H1 (cell line): ENCODE results near the gene SLC25A11. TPM values are rescaled to one million over a fixed set of nuclear protein-coding genes. Genes with fewer than 3 reads are reported as not detected.
A peak's percentile ranks its signal among the peaks of the same experiment; 100 is the strongest.

ENCODE experiments used
- CTCF ChIA-PET: fragments of 300-600 bp; sonication (Branson Sonifier 250); formaldehyde crosslinking; loops from one replicate; lab custom pipeline; 2021; ENCODE audit not compliant: partially characterized antibody; lab: Charles Lee
- POLR2A ChIA-PET: fragments of 300-600 bp; sonication (Branson Sonifier 250); formaldehyde crosslinking; loops from one replicate; lab custom pipeline; 2021; ENCODE audit warnings: inconsistent platforms; ENCODE audit not compliant: partially characterized antibody; lab: Charles Lee
- DNase-seq, 2 experiments: peaks; one replicate each; pipeline versions ENCODE4 v3.0.0 to v3.0.0-alpha.2; 2010 to 2022; ENCODE audit warnings: low spot score in 2 of 2, low read depth in 1 of 2, mixed read lengths in 1 of 2
- FAIRE-seq: peaks from 2 replicates; lab custom pipeline; 2011; peaks lifted over from hg19 to GRCh38; lab: Jason Lieb, UNC
- H2AFZ ChIP-seq: 2 replicates; pipeline ENCODE4 v1.8.1; 2012; ENCODE audit warnings: low read length, inconsistent platforms
- H2AK5ac ChIP-seq: 2 replicates; pipeline ENCODE4 v1.6.1; 2013; ENCODE audit warnings: low read depth, low read length
- H2BK120ac ChIP-seq: replicated peaks from 2 replicates; pipeline ENCODE3; 2013; ENCODE audit warnings: low read depth, low read length, inconsistent platforms
- H2BK12ac ChIP-seq: 2 replicates; pipeline ENCODE4 v1.6.1; 2013; ENCODE audit warnings: low read depth, low read length
- H2BK15ac ChIP-seq: 2 replicates; pipeline ENCODE4 v1.6.1; 2013; ENCODE audit warnings: low read length
- H2BK20ac ChIP-seq: 2 replicates; pipeline ENCODE4 v1.6.1; 2013; ENCODE audit warnings: low read length
- H2BK5ac ChIP-seq: 2 replicates; pipeline ENCODE4 v1.6.1; 2013; ENCODE audit warnings: low read depth, low read length
- H3K14ac ChIP-seq: 2 replicates; pipeline ENCODE4 v1.6.1; 2013; ENCODE audit warnings: inconsistent platforms; ENCODE audit not compliant: insufficient read length
- H3K18ac ChIP-seq: 2 replicates; pipeline ENCODE4 v1.6.1; 2013; ENCODE audit warnings: low read length; ENCODE audit errors: extremely low read depth
- H3K23ac ChIP-seq: 2 replicates; pipeline ENCODE4 v1.6.1; 2013; ENCODE audit warnings: inconsistent platforms; ENCODE audit not compliant: insufficient read length
- H3K23me2 ChIP-seq: 2 replicates; pipeline ENCODE4 v1.6.1; 2013; ENCODE audit warnings: low read depth, low read length
- H3K27ac ChIP-seq: 2 replicates; pipeline ENCODE4 v1.6.1; 2011; ENCODE audit warnings: low read depth, low read length, inconsistent platforms
- H3K27me3 ChIP-seq, 4 experiments: replicated peaks in 1 of 4; 1 replicate in 1 of 4; 2 replicates in 3 of 4; pipeline versions ENCODE4 v1.6.1 to v1.8.1; 2011 to 2013; ENCODE audit warnings: low read length in 3 of 4, mild to moderate bottlenecking in 3 of 4, inconsistent platforms in 2 of 4, mixed read lengths in 2 of 4, moderate library complexity in 1 of 4; ENCODE audit not compliant: control insufficient read depth in 3 of 4, insufficient read depth in 3 of 4; ENCODE audit errors: extremely low read depth in 1 of 4
- H3K36me3 ChIP-seq, 4 experiments: 2 replicates each; pipeline versions ENCODE4 v1.6.1 to v1.8.1; 2011 to 2013; ENCODE audit warnings: mild to moderate bottlenecking in 4 of 4, low read length in 3 of 4, moderate library complexity in 2 of 4, control low read depth in 1 of 4, inconsistent platforms in 1 of 4; ENCODE audit not compliant: insufficient read depth in 4 of 4, control insufficient read depth in 2 of 4
- H3K4ac ChIP-seq: replicated peaks from 2 replicates; pipeline ENCODE3; 2013; ENCODE audit warnings: low read length, low read depth, mixed read lengths, inconsistent platforms; ENCODE audit not compliant: insufficient read length
- H3K4me1 ChIP-seq, 4 experiments: replicated peaks in 1 of 4; 1 replicate in 1 of 4; 2 replicates in 3 of 4; pipeline versions ENCODE4 v1.6.1 to v1.8.1; 2011 to 2013; ENCODE audit warnings: low read length in 3 of 4, inconsistent platforms in 2 of 4, mixed read lengths in 1 of 4; ENCODE audit not compliant: insufficient read depth in 4 of 4, control insufficient read depth in 3 of 4
- H3K4me2 ChIP-seq, 2 experiments: 2 replicates each; pipeline versions ENCODE4 v1.6.1 to v1.8.1; 2011 to 2013; ENCODE audit warnings: low read depth in 2 of 2, low read length in 2 of 2, control low read depth in 1 of 2, inconsistent platforms in 1 of 2, mild to moderate bottlenecking in 1 of 2; ENCODE audit not compliant: insufficient read depth in 1 of 2
- H3K4me3 ChIP-seq, 4 experiments: fragments of 200-600, 300-600 bp in 1 of 4; sonication (generic), shearing (Covaris generic), sonication (Bioruptor Twin) in 1 of 4; 2 replicates each; pipeline versions ENCODE4 v1.5.1 to v1.8.1; 2011 to 2016; ENCODE audit warnings: low read length in 4 of 4, low read depth in 3 of 4, control low read depth in 2 of 4, inconsistent platforms in 2 of 4, mild to moderate bottlenecking in 2 of 4, mixed read lengths in 1 of 4, moderate library complexity in 1 of 4; ENCODE audit not compliant: insufficient read depth in 2 of 4; ENCODE audit errors: extremely low read depth in 1 of 4
- H3K56ac ChIP-seq: replicated peaks from 2 replicates; pipeline ENCODE3; 2013; ENCODE audit warnings: low read depth, mild to moderate bottlenecking, mixed read lengths, low read length, inconsistent platforms; ENCODE audit not compliant: insufficient read length
- H3K79me1 ChIP-seq: 2 replicates; pipeline ENCODE4 v1.6.1; 2013; ENCODE audit warnings: low read depth, low read length, control low read depth
- H3K79me2 ChIP-seq, 2 experiments: 2 replicates each; pipeline versions ENCODE4 v1.6.1 to v1.8.1; 2012 to 2013; ENCODE audit warnings: low read length in 2 of 2, mild to moderate bottlenecking in 2 of 2, inconsistent platforms in 1 of 2; ENCODE audit not compliant: insufficient read depth in 2 of 2, control insufficient read depth in 1 of 2
- H3K9ac ChIP-seq, 4 experiments: replicated peaks in 1 of 4; 1 replicate in 1 of 4; 2 replicates in 3 of 4; pipeline versions ENCODE4 v1.6.1 to v1.8.1; 2011 to 2013; ENCODE audit warnings: low read depth in 3 of 4, low read length in 3 of 4, control low read depth in 2 of 4, mild to moderate bottlenecking in 2 of 4, moderate library complexity in 2 of 4, inconsistent platforms in 1 of 4; ENCODE audit errors: extremely low read depth in 1 of 4
- H3K9me3 ChIP-seq, 2 experiments: 2 replicates each; pipeline versions ENCODE4 v1.6.1 to v1.8.1; 2012 to 2013; ENCODE audit warnings: mild to moderate bottlenecking in 2 of 2, moderate library complexity in 2 of 2, control low read depth in 1 of 2, inconsistent platforms in 1 of 2, low read depth in 1 of 2, low read length in 1 of 2, mixed read lengths in 1 of 2; ENCODE audit not compliant: insufficient read depth in 2 of 2
- H4K20me1 ChIP-seq, 2 experiments: replicated peaks in 1 of 2; 2 replicates each; pipeline versions ENCODE3 to v1.8.1; 2011 to 2013; ENCODE audit warnings: inconsistent platforms in 2 of 2, low read length in 2 of 2, mild to moderate bottlenecking in 1 of 2; ENCODE audit not compliant: insufficient read depth in 2 of 2, control insufficient read depth in 1 of 2
- H4K5ac ChIP-seq: 2 replicates; pipeline ENCODE4 v1.6.1; 2013; ENCODE audit warnings: low read length, low read depth, mixed read lengths, inconsistent platforms; ENCODE audit not compliant: insufficient read length
- H4K8ac ChIP-seq: 2 replicates; pipeline ENCODE4 v1.8.0; 2013; ENCODE audit warnings: mild to moderate bottlenecking, moderate library complexity, low read length, inconsistent platforms; ENCODE audit not compliant: insufficient read depth; ENCODE audit errors: extremely low read depth
- H4K91ac ChIP-seq: replicated peaks from 2 replicates; pipeline ENCODE3; 2013; ENCODE audit warnings: low read length, mixed read lengths, inconsistent platforms; ENCODE audit not compliant: insufficient read length
- ASH2L ChIP-seq: fragments of 200-600, 300-600 bp; sonication (generic); IDR thresholded peaks from one replicate; pipeline ENCODE4 v1.7.1; 2017; ENCODE audit warnings: low read length
- CBX8 ChIP-seq: fragments of 300-800, 300-1000 bp; sonication (generic); IDR thresholded peaks from 2 replicates; pipeline ENCODE4 v1.7.1; 2016; ENCODE audit warnings: low read depth, low read length, borderline replicate concordance
- CEBPB ChIP-seq: IDR thresholded peaks from 2 replicates; pipeline ENCODE4 v1.6.1; 2012; ENCODE audit warnings: low read depth, low read length
- CREB1 ChIP-seq: IDR thresholded peaks from 2 replicates; pipeline ENCODE4 v1.6.1; 2012; ENCODE audit warnings: inconsistent platforms
- E2F6 ChIP-seq: IDR thresholded peaks from 2 replicates; pipeline ENCODE4 v1.6.1; 2012; ENCODE audit warnings: inconsistent platforms
- POLR2A ChIP-seq, 2 experiments: IDR thresholded peaks; 1 replicate in 1 of 2; 2 replicates in 1 of 2; pipeline ENCODE4 v1.6.1; 2011; ENCODE audit warnings: low read depth in 2 of 2, low read length in 2 of 2, mild to moderate bottlenecking in 2 of 2; ENCODE audit errors: control extremely low read depth in 1 of 2
- POU5F1 ChIP-seq: IDR thresholded peaks from 2 replicates; pipeline ENCODE4 v1.6.1; 2011; ENCODE audit warnings: low read depth, mild to moderate bottlenecking, low read length, moderate library complexity
- SP1 ChIP-seq: IDR thresholded peaks from 2 replicates; pipeline ENCODE4 v1.6.1; 2011; ENCODE audit warnings: low read depth, low read length
- SP4 ChIP-seq: IDR thresholded peaks from 2 replicates; pipeline ENCODE4 v1.6.1; 2012; ENCODE audit warnings: low read length, inconsistent platforms
- TAF1 ChIP-seq: IDR thresholded peaks from 2 replicates; pipeline ENCODE4 v1.6.1; 2011; ENCODE audit warnings: mild to moderate bottlenecking, low read depth, low read length
- TAF7 ChIP-seq: optimal IDR thresholded peaks from 2 replicates; pipeline ENCODE3; 2011; ENCODE audit warnings: low read depth, mild to moderate bottlenecking, inconsistent platforms, low read length, moderate library complexity, borderline replicate concordance
- TBP ChIP-seq: IDR thresholded peaks from 2 replicates; pipeline ENCODE4 v1.6.1; 2011; ENCODE audit warnings: low read depth, low read length, improper control_type of control experiment
- WGBS, 2 experiments: shearing (Covaris generic) in 1 of 2; methylation state at CpG; one replicate each; pipeline versions ENCODE4 v1.1.6 to v1.1.7; 2013 to 2015; ENCODE audit warnings: low lambda C conversion rate in 2 of 2, mixed read lengths in 2 of 2, inconsistent platforms in 1 of 2, low coverage in 1 of 2, missing lambda C conversion rate in 1 of 2; ENCODE audit not compliant: insufficient replicate concordance in 2 of 2, insufficient coverage in 1 of 2, insufficient read length in 1 of 2; ENCODE audit errors: extremely low coverage in 1 of 2, missing lambda C conversion rate in 1 of 2; 5-methylcytosine and 5-hydroxymethylcytosine counted together
- polyA plus RNA-seq, 7 experiments: library from polyadenylated mRNA; depleted of rRNA in 3 of 7; stranded (reverse) in 5 of 7; unstranded in 2 of 7; fragments of >200 nt in 5 of 7; fragments of 200-250 nt in 2 of 7; gene quantifications; 1 replicate in 5 of 7; 2 replicates in 1 of 7; 4 replicates in 1 of 7; pipeline versions ENCODE4 v1.2.1 to v1.2.3, GENCODE V29; 2011 to 2013; ENCODE audit warnings: missing spikeins in 2 of 7, mixed read lengths in 2 of 7
- total RNA-seq: library from RNA; stranded (reverse); fragmentation: NEBNext Ultra II Directional; extraction: Animal tissue kit (Norgen Biotek cat#: 25700); gene quantifications from 2 replicates; pipeline ENCODE4 v1.2.1, GENCODE V29; 2021

Gene SLC25A11
- total and polyA plus RNA-seq, 2 of the 8 experiments (the other 6 are each of a cell fraction or from before 2014, with no cell fraction given) = 55.9 to 97.0 TPM

GRCh38 chr17:4948166-4948930 lies 8.5 kb upstream of the SLC25A11 start, which contains the start of gene PFN1:
Gene PFN1, minus strand, starts transcription at chr17:4948530. Its CDS starts 136 bp downstream, at chr17:4948394.
- H2AK5ac ChIP-seq = peak within 1 kb of the TSS; percentile 53; the same call in 1 of the 2 replicates
- ChIA-PET CTCF (interaction anchor here (0.7 to 2.1 kb wide), 3 partner anchors 8 to 19 kb away, joined by 3 to 5 read pairs (median 3); partner anchors contain the start of genes RNF167 and SLC25A11), POLR2A (interaction anchor here (0.6 to 32.4 kb wide), 21 partner anchors 1 to 338 kb away, joined by 3 to 987 read pairs (median 7); partner anchors contain the start of genes C17orf107, CAMTA2, ENO3 and GP1BA)
- peak within 1 kb of the TSS; percentile 96 for H3K4ac ChIP-seq
- peak within 1 kb of the TSS; percentile 99 for H3K18ac ChIP-seq
- H3K23ac ChIP-seq = no peak within 1 kb of the TSS
- peak within 1 kb of the TSS; percentile 97 for H4K5ac ChIP-seq
- H3K4me1 ChIP-seq = peaks cover 4 to 17% (median 10%) of the 10 kb centered on the region in 4 experiments
- peak within 1 kb of the TSS; percentile 94 for H3K27ac ChIP-seq
- no peaks in the 10 kb centered on the region for H3K27me3 ChIP-seq
- H3K79me2 ChIP-seq = peaks cover 8 to 39% of the 10 kb centered on the region in 2 experiments
- H3K4me3 ChIP-seq = peak within 1 kb of the TSS; percentile 87 to 99 (median 96)
- peak within 1 kb of the TSS; percentile 81; the same call in 1 of the 2 replicates for H2BK15ac ChIP-seq
- peak within 1 kb of the TSS; percentile 51 for H2BK120ac ChIP-seq
- H3K56ac ChIP-seq = peak within 1 kb of the TSS; percentile 98
- peak within 1 kb of the TSS; percentile 87 to 95 for H3K4me2 ChIP-seq
- peak within 1 kb of the TSS; percentile 98 for H2BK5ac ChIP-seq
- H3K23me2 ChIP-seq = peaks cover 18% of the 10 kb centered on the region
- WGBS, 2 experiments = 0% methylated on average over 21 of the region's 59 CpGs; no CpG with 5 or more reads in 1 of the 2 experiments
- 0 out of 2 replicates have a peak within 1 kb of the TSS, but pooled peaks have one; percentile 48 for H2BK20ac ChIP-seq
- H3K9me3 ChIP-seq = no peaks in the 10 kb centered on the region
- peaks cover 16 to 19% of the 10 kb centered on the region in 2 experiments for H4K20me1 ChIP-seq
- no peak within 1 kb of the TSS for H3K14ac ChIP-seq
- H2AFZ ChIP-seq = no peak within 1 kb of the TSS
- peak within 1 kb of the TSS; percentile 96 for H4K8ac ChIP-seq
- 0 out of 2 replicates have a peak, but pooled peaks cover 2% of the 10 kb centered on the region for H3K79me1 ChIP-seq
- peaks cover 2 to 30% (median 22%) of the 10 kb centered on the region in 4 experiments for H3K36me3 ChIP-seq
- DNase-seq (peak in 1 of 2 experiments; percentile 74), FAIRE-seq (no peak)
- H2BK12ac ChIP-seq = peak within 1 kb of the TSS; percentile 87; the same call in 1 of the 2 replicates
- peak within 1 kb of the TSS; percentile 91 to 99 (median 95) for H3K9ac ChIP-seq
- peak within 1 kb of the TSS; percentile 99 for H4K91ac ChIP-seq
- TF ChIP-seq CREB1 (no peak), TAF1 (peak; percentile 67), TAF7 (peak; percentile 80), CEBPB (peak; percentile 67), SP4 (no peak), E2F6 (no peak), CBX8 (no peak), POU5F1 (no peak), SP1 (peak; percentile 15; the same call in 1 of the 2 replicates), TBP (peak; percentile 16; the same call in 1 of the 2 replicates), ASH2L (peak; percentile 88), POLR2A (IDR thresholded peaks at IDR 0.05; ENCODE audit: control extremely low read depth in 1 of 2, low read depth in 2 of 2, low read length in 2 of 2) (peak; percentile 67 to 68)
